Common myeloid progenitor, CD34-positive (primary cell): ENCODE data around the gene AKAP8L.
A peak's percentile ranks its signal among the peaks of the same experiment; 100 is the strongest.
"Not testable (repeated sequence)": the region's sequence is repeated elsewhere in the genome, so short reads cannot be mapped to it uniquely, and the experiment has no call there.

Experiments
- CTCF ChIA-PET: fragments of 350-600 bp; sonication (Branson Sonifier 250); formaldehyde crosslinking; loops from one replicate; lab custom pipeline; 2021; ENCODE audit warnings: antibody characterized with exemption; lab: Charles Lee
- POLR2A ChIA-PET: fragments of 350-600 bp; sonication (Branson Sonifier 250); formaldehyde crosslinking; loops from one replicate; lab custom pipeline; 2021; ENCODE audit warnings: antibody characterized with exemption; lab: Charles Lee
- DNase-seq, 3 donors: peaks; one replicate each; pipeline versions ENCODE4 v3.0.0 to v3.0.0-alpha.2; 2013
- H3K27ac ChIP-seq, 2 experiments: 1 replicate in 1 of 2; 2 replicates in 1 of 2; pipeline ENCODE4 v1.7.0; 2013; ENCODE audit warnings: inconsistent platforms in 2 of 2, low read length in 2 of 2, mild to moderate bottlenecking in 2 of 2, low read depth in 1 of 2, moderate library complexity in 1 of 2; ENCODE audit not compliant: severe bottlenecking in 2 of 2, insufficient read depth in 1 of 2, poor library complexity in 1 of 2
- H3K27me3 ChIP-seq, 5 experiments: replicated peaks in 2 of 5; 1 replicate in 3 of 5; 2 replicates in 2 of 5; pipeline versions ENCODE4 v1.6.1 to v1.7.0; 2013; ENCODE audit warnings: low read length in 4 of 5, mild to moderate bottlenecking in 2 of 5, moderate library complexity in 2 of 5, inconsistent platforms in 1 of 5; ENCODE audit not compliant: insufficient read depth in 5 of 5, control insufficient read depth in 4 of 5
- H3K36me3 ChIP-seq, 4 experiments: 1 replicate in 2 of 4; 2 replicates in 2 of 4; pipeline versions ENCODE4 v1.6.1 to v1.7.0; 2013; ENCODE audit warnings: low read length in 3 of 4, control low read depth in 1 of 4, mild to moderate bottlenecking in 1 of 4; ENCODE audit not compliant: control insufficient read depth in 4 of 4, insufficient read depth in 4 of 4
- H3K4me1 ChIP-seq, 4 experiments: 1 replicate in 3 of 4; 2 replicates in 1 of 4; pipeline versions ENCODE4 v1.6.1 to v1.7.1; 2013; ENCODE audit warnings: low read length in 3 of 4, mild to moderate bottlenecking in 3 of 4, control low read depth in 1 of 4, inconsistent platforms in 1 of 4, moderate library complexity in 1 of 4; ENCODE audit not compliant: control insufficient read depth in 4 of 4, insufficient read depth in 4 of 4; ENCODE audit errors: control extremely low read depth in 1 of 4
- H3K4me3 ChIP-seq, 7 experiments: 1 replicate in 4 of 7; 2 replicates in 3 of 7; pipeline versions ENCODE4 v1.5.1 to v1.7.0; 2013; ENCODE audit warnings: mild to moderate bottlenecking in 7 of 7, low read length in 6 of 7, moderate library complexity in 6 of 7, inconsistent platforms in 2 of 7, low read depth in 2 of 7, control low read depth in 1 of 7; ENCODE audit not compliant: insufficient read depth in 4 of 7, control insufficient read depth in 1 of 7; ENCODE audit errors: extremely low read depth in 1 of 7
- H3K9me3 ChIP-seq, 5 experiments: 1 replicate in 4 of 5; 2 replicates in 1 of 5; pipeline versions ENCODE4 v1.6.1 to v1.7.1; 2013; ENCODE audit warnings: low read length in 4 of 5, mild to moderate bottlenecking in 2 of 5, inconsistent platforms in 1 of 5, low read depth in 1 of 5, moderate library complexity in 1 of 5; ENCODE audit not compliant: control insufficient read depth in 4 of 5, insufficient read depth in 2 of 5; ENCODE audit errors: control extremely low read depth in 1 of 5
- WGBS: methylation state at CpG from one replicate; pipeline ENCODE4 v1.1.5; 2013; ENCODE audit not compliant: insufficient coverage; 5-methylcytosine and 5-hydroxymethylcytosine counted together

The AKAP8L gene

DNA sequence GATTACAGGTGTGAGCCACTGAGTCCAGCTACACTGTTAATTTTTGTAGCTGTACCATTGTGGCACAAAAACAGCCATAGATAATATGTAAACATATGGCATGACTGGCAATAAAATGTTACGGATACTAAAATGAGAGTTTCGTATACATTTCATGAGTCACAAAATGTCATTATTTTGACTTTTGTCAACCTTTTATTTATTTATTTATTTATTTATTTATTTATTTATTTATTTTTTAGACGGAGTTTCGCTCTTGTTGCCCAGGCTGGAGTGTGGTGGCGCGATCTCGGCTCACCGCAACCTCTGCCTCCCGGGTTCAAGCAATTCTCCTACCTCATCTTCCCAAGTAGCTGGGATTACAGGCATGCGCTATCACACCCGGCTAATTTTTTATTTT, 77.5 kb downstream of the AKAP8L start:
- POLR2A ChIA-PET, H3K9me3 ChIP-seq, H3K4me3 ChIP-seq, H3K4me1 ChIP-seq, H3K27me3 ChIP-seq, H3K27ac ChIP-seq, DNase-seq: not testable (repeated sequence)
- H3K36me3 ChIP-seq, result peaks cover 2 to 11% (median 6%) of the 10 kb centered on the region in 4 experiments
- CTCF ChIA-PET, result interaction anchor here (1.2 kb wide), 1 partner anchor 14 kb away, joined by 3 read pairs; no protein-coding TSS in a partner anchor
- WGBS, result 94% methylated on average over 3 of the region's 11 CpGs

DNA sequence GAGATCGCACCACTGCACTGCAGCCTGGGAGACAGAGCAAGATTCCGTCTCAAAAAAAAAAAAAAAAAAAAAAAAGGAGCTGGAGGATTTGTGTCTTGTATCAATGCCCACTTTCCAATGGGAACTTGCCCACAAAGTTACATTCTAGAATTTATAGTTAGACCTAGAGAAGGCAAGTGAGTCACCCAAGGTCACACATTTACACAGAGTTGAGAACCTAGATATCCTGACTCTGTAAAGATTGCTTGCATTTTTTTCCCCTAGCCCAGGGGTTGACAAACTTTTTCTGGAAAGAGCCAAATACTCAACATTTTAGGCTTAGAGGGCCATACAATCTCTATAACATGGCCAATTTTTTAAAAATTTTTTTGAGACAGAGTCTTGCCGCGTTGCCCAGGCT, 78.7 kb downstream of the AKAP8L start:
- Histone ChIP-seq H3K4me1 (no peaks in the 10 kb centered on the region), H3K36me3 (peaks cover under 1 to 7% (median 4%) of the 10 kb centered on the region in 4 experiments), H3K4me3 (no peak overlapping the region), H3K9me3 (no peaks in the 10 kb centered on the region), H3K27ac (no peak overlapping the region), H3K27me3 (no peaks in the 10 kb centered on the region)
- DNase-seq, result no peak
- 100% methylated on average over 2 of the region's 4 CpGs for WGBS
- POLR2A ChIA-PET, result interaction anchor here (0.8 kb wide), 1 partner anchor 37 kb away, joined by 3 read pairs; no protein-coding TSS in a partner anchor
- CTCF ChIA-PET, result interaction anchor here (0.7 to 1.2 kb wide), 2 partner anchors 15 to 1414 kb away, joined by 3 read pairs; no protein-coding TSS in a partner anchor

DNA sequence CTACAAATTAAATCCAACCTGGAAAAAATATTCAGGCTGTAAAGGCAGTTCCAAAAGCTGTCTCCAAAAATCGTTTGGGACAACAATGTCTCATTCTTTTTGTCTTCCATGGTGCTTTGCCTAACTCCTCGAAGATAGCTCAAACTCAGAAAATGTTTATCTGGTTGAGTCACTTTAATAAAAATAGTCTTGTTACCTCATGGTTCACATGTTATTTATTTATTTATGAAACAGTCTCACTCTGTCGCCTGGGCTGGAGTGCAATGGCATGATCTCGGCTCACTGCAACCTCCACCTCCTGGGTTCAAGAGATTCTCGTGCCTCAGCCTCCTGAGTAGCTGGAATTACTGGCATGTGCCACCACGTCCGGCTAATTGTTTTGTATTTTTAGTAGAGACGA, 81.6 kb downstream of the AKAP8L start:
- Histone ChIP-seq H3K9me3 (no peaks in the 10 kb centered on the region), H3K27ac (no peak overlapping the region)
- 96% methylated on average over 6 of the region's 8 CpGs for WGBS

DNA sequence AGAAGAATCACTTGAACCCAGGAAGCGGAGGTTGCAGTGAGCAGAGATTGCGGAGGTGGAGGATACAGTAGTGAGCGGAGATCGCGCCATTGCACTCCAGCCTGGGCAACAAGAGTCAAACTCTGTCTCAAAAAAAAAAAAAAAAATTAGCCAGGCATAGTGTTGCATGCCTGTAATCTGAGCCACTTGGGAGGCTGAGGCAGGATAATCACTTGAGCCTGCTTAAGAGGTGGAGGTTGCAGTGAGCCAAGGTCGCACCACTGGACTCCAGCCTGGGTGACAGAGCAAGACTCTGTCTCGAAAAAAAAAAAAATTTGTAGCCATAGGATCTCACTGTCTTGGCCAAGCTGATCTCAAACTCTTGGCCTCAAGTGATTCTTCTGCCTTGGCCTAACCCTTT, 82.8 kb downstream of the AKAP8L start:
- H3K27ac ChIP-seq, H3K36me3 ChIP-seq, H3K27me3 ChIP-seq, H3K4me3 ChIP-seq, H3K9me3 ChIP-seq, DNase-seq, POLR2A ChIA-PET: not testable (repeated sequence)
- peaks cover 0 to 24% (median 22%) of the 10 kb centered on the region in 4 experiments for H3K4me1 ChIP-seq
- WGBS, result 100% methylated on average over 7 of the region's 7 CpGs
- CTCF ChIA-PET, result interaction anchor here (0.6 kb wide), 1 partner anchor 30 kb away, joined by 3 read pairs; no protein-coding TSS in a partner anchor

More for the DNA sequence above, 81.6 kb downstream of the AKAP8L start:
- H3K4me3 ChIP-seq, result no peak overlapping the region
- no peaks in the 10 kb centered on the region for H3K27me3 ChIP-seq
- POLR2A ChIA-PET, result interaction anchor here (0.8 kb wide), 1 partner anchor 42 kb away, joined by 3 read pairs; the partner anchor contains the start of gene AKAP8
- peaks cover 0 to 20% (median 18%) of the 10 kb centered on the region in 4 experiments for H3K4me1 ChIP-seq
- CTCF ChIA-PET, result interaction anchor here (1.5 kb wide), 1 partner anchor 18 kb away, joined by 4 read pairs; no protein-coding TSS in a partner anchor
- H3K36me3 ChIP-seq, result peaks cover 0 to 3% (median 0%) of the 10 kb centered on the region in 4 experiments
- no peak for DNase-seq

DNA sequence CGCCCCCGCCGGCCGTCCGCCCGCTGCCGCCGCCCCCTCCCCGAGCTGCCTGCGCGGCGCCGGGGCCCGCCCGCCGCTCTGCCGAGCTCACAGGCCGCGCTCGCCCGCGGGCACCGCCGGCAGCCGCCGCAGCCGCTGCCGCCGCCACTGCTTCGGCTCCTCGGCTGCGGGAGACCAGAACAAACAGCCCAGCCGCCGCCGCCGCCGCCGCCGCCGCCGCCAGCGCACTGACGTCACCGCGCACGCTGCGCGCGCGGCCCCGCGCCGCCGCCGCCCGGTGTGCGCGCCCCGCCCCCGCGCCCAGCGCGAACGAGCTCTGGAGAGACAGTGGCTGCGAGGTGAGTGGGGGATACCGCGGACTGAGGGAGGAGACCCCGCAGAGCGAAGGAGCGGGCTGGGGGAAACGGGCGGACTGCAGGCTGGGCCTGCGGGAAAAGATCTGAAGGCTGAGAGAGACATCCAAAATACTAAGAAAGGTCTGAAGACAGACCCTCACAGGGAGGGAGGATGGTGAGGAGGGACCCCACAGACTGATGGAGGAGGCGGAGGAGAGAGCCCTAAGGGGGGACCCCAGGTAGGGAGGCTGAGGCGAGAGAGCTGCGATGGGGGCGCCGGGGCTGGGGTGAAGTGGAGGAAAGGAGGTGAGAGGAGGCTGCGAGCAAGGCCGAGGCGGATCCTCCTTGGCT, 86.3 kb downstream of the AKAP8L start, which contains the start of gene BRD4:
Gene BRD4 (minus strand): TSS at position 229 of the 686 bp plus-strand sequence. CDS start 59,440 bp downstream, outside the sequence.
- POLR2A ChIA-PET, result interaction anchor here (1.2 to 1.8 kb wide), 3 partner anchors 14 to 72 kb away, joined by 3 to 5 read pairs (median 4); no protein-coding TSS in a partner anchor
- H3K4me1 ChIP-seq, result peaks cover 9 to 44% (median 43%) of the 10 kb centered on the region in 4 experiments

DNA sequence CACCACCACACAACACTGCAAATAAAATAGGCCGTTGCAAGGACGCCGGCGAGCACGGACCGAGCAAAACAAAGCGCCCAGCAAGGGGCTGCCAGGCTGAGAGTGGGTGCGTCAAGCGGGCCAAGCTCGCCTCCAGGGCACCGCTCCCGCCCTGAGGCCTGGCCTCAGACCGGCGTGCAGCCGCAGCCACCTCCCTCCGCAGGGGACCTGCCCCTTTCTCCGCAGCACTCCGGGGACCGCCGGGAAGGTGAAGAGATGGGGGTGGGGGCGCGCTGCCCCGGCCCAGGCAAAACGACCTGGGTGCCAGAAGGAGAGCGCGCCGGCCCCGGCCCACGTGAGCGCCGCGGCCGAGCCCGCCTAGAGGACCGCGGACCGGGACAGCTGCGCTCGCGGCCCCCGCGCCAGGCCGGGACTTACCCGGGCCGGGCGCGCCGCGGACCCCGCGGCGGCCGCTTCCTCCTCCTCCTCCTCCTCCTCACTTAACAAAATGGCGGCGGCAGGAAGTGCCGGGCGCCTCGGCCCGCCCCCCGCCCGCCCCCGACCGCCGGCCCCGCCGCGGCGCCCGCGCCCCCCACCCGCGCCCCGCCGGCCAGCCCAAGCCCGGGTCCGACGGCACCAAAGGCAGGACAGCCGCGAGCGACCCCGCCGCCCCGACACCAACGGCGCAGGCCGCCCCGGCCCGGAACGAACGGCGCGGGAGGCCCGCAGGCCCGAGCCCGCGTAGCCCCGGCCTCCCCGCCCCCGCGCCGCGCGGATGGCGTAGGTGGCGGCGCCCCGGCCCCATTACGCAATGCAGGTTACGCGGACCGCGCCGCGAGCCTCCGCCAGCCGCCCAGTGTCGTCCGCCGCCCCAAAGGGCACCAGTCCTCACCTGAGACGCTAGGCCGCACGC, 87.1 kb downstream of the AKAP8L start:
- DNase-seq, result peak; percentile 48 to 76 (median 68)
- peaks cover 0 to 3% (median 0%) of the 10 kb centered on the region in 4 experiments for H3K36me3 ChIP-seq
- CTCF ChIA-PET, result interaction anchor here (1.2 kb wide), 1 partner anchor 14 kb away, joined by 3 read pairs; no protein-coding TSS in a partner anchor
- H3K4me1 ChIP-seq, result peaks cover 11 to 52% (median 51%) of the 10 kb centered on the region in 4 experiments
- no peaks in the 10 kb centered on the region for H3K27me3 ChIP-seq
- WGBS, result 0% methylated on average over 83 of the region's 122 CpGs
- POLR2A ChIA-PET, result interaction anchor here (1.2 to 1.8 kb wide), 3 partner anchors 13 to 73 kb away, joined by 3 to 5 read pairs (median 3); no protein-coding TSS in a partner anchor
- peak overlapping the region; percentile 83 to 97 (median 88) for H3K4me3 ChIP-seq
- H3K9me3 ChIP-seq, result no peaks in the 10 kb centered on the region
- H3K27ac ChIP-seq, result peak overlapping the region; percentile 75 to 90

More for the DNA sequence above, 86.3 kb downstream of the AKAP8L start, which contains the start of gene BRD4:
- Histone ChIP-seq H3K27ac (peak within 1 kb of the TSS; percentile 75 to 90), H3K4me3 (peak within 1 kb of the TSS; percentile 83 to 97 (median 88)), H3K9me3 (no peaks in the 10 kb centered on the region), H3K36me3 (peaks cover 0 to 3% (median under 1%) of the 10 kb centered on the region in 4 experiments), H3K27me3 (no peaks in the 10 kb centered on the region)
- CTCF ChIA-PET, result interaction anchor here (1.2 to 2.0 kb wide), 3 partner anchors 13 to 46 kb away, joined by 3 to 8 read pairs (median 5); no protein-coding TSS in a partner anchor
- 8% methylated on average over 35 of the region's 81 CpGs for WGBS
- peak; percentile 52 to 74 (median 65) for DNase-seq
